ENCODE results near the gene TOMM7. TPM values are rescaled to one million over a fixed set of nuclear protein-coding genes. Genes with fewer than 3 reads are reported as not detected.

The TOMM7 gene
- total and polyA plus RNA-seq, 2 donors, result 291 to 377 TPM

DNA sequence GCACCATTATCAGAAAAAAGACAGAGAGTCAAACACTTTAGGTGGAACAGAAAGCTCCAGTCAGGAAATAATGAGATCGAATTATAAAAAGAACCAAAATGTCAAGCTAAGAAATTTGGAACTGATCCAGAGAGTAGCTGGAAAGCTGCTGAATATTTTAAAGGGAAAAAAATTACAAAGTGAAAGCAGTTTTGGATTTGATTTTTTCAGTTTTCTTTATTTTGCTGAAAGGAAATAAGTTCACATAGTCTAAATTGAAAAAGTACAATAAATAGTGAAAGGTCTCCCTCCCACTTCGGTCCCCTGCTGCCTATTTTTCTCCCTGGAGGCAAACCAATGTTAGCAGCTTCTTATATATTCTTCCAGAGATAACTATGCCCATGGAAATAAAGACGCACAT, 11.3 kb upstream of the TOMM7 start:
- WGBS, result 46% methylated on average over 3 of the region's 3 CpGs
- H3K4me1 ChIP-seq (ENCODE audit: control insufficient read depth in 2 of 2, insufficient read depth in 2 of 2, low read length in 2 of 2), result no peaks in the 10 kb centered on the region
- no peaks in the 10 kb centered on the region for H3K9me3 ChIP-seq (ENCODE audit: control insufficient read depth in 2 of 2, insufficient read depth in 1 of 2, low read length in 1 of 2)
- H3K36me3 ChIP-seq (ENCODE audit: control insufficient read depth in 2 of 2, insufficient read depth in 2 of 2, low read length in 1 of 2), result no peaks in the 10 kb centered on the region
- DNase-seq (ENCODE audit: low read depth in 6 of 9, low spot score in 9 of 9), result no peak
- H3K27ac ChIP-seq (ENCODE audit: low read depth in 1 of 2, low read length in 1 of 2), result no peak overlapping the region
- no peak overlapping the region for H3K4me3 ChIP-seq (ENCODE audit: low read length in 2 of 2)
- no peaks in the 10 kb centered on the region for H3K27me3 ChIP-seq (ENCODE audit: control insufficient read depth in 2 of 2, insufficient read depth in 1 of 2, low read length in 1 of 2)

DNA sequence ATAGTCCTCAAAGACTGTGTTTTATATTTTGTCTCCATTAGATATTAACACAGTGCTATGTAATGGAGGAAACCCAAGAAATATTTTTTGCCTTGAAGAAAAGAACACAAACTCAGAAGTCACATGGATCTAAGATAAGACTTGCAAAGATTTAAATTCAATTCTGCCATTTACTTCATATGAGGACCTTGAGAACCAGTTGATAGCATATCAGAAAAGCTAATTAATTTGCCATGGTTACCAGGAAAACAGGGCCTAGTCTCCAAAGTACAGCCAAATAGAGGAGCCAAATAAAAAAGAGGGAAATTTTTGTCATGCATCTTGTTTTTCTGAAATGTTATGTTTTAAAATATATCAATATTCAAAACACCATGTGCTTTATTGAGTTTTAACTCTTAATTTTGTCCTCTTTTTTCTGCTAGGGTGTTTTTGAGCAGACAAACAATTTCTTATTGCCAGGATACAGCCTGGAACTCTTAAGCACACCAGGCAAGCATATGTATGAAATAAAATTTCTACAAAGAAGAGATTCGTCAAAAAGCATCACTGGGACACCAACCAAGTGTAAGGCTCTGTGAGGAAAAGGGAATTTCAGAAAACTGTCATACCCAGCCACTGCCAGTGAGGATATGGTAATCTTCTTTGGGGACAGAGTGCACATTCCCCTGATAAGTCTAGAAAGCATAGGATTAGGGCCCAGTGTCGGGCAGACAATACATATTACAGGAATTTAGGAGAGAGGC, 10.6 kb upstream of the TOMM7 start:
- no peaks in the 10 kb centered on the region for H3K27me3 ChIP-seq (ENCODE audit: control insufficient read depth in 2 of 2, insufficient read depth in 1 of 2, low read length in 1 of 2)
- H3K36me3 ChIP-seq (ENCODE audit: control insufficient read depth in 2 of 2, insufficient read depth in 2 of 2, low read length in 1 of 2), result no peaks in the 10 kb centered on the region
- H3K4me1 ChIP-seq (ENCODE audit: control insufficient read depth in 2 of 2, insufficient read depth in 2 of 2, low read length in 2 of 2), result no peaks in the 10 kb centered on the region
- H3K9me3 ChIP-seq (ENCODE audit: control insufficient read depth in 2 of 2, insufficient read depth in 1 of 2, low read length in 1 of 2), result no peaks in the 10 kb centered on the region
- no peak for DNase-seq (ENCODE audit: low read depth in 6 of 9, low spot score in 9 of 9)
- H3K4me3 ChIP-seq (ENCODE audit: low read length in 2 of 2), result no peak overlapping the region
- 94% methylated on average over 2 of the region's 2 CpGs for WGBS
- no peak overlapping the region for H3K27ac ChIP-seq (ENCODE audit: low read depth in 1 of 2, low read length in 1 of 2)

DNA sequence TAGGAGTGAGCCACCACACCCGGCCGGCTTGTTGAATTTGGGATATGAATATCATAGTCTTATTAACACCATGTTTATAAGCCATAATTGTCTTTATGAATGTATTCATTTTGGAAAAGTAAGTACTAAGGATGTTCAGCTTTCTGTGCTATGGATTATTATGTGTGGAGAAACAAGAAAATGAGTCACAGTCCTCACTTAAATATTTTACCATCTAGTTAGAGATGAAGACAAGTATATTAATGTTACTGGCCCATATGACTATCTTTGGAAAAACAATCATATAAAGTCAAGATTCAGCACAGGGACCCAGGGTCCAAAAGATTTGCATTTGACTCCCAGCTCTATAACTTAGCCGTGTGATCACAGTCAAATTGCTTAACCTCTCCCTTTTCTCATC, 9.8 kb upstream of the TOMM7 start:
- H3K4me3 ChIP-seq (ENCODE audit: low read length in 2 of 2), result no peak overlapping the region
- peaks cover 0 to 2% of the 10 kb centered on the region in 2 donors for H3K27me3 ChIP-seq (ENCODE audit: control insufficient read depth in 2 of 2, insufficient read depth in 1 of 2, low read length in 1 of 2)
- no peak overlapping the region for H3K27ac ChIP-seq (ENCODE audit: low read depth in 1 of 2, low read length in 1 of 2)
- no peak for DNase-seq (ENCODE audit: low read depth in 6 of 9, low spot score in 9 of 9)
- 98% methylated on average over 3 of the region's 3 CpGs for WGBS
- no peaks in the 10 kb centered on the region for H3K4me1 ChIP-seq (ENCODE audit: control insufficient read depth in 2 of 2, insufficient read depth in 2 of 2, low read length in 2 of 2)
- H3K9me3 ChIP-seq (ENCODE audit: control insufficient read depth in 2 of 2, insufficient read depth in 1 of 2, low read length in 1 of 2), result no peaks in the 10 kb centered on the region
- no peaks in the 10 kb centered on the region for H3K36me3 ChIP-seq (ENCODE audit: control insufficient read depth in 2 of 2, insufficient read depth in 2 of 2, low read length in 1 of 2)

DNA sequence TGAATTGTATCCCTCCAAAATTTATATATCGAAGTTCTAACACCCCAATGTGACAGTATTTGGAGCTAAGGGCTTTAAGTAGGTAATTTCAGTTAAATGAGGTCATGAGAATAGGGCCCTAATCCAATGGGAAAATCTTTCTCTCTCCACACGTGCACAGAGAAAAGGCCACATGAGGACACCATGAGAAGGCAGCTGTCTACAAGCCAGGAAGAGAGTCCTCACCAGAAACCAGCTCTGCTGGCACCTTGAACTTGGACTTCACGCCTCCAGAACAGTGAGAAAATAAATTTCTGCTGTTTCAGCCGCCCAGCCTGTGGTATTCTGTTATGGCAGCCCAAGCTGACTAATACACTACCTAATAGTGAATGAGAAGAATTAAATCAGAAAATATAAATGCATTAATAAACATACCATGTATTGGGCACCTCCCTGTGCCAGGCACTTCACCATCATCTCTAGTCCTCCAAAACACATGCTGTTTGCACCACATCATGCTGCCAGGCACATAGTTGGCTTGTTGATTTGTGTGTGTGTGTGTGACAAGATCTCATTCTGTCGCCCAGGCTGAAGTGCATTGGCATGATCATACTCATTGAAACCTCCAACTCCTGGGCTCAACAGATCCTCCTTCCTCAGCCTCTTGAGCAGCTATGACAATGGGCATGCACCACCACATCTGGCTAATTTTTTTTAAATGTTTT, 9.1 kb upstream of the TOMM7 start:
- H3K27me3 ChIP-seq (ENCODE audit: control insufficient read depth in 2 of 2, insufficient read depth in 1 of 2, low read length in 1 of 2), result peaks cover 0 to 2% of the 10 kb centered on the region in 2 donors
- WGBS, result 96% methylated on average over 5 of the region's 5 CpGs
- no peak overlapping the region for H3K4me3 ChIP-seq (ENCODE audit: low read length in 2 of 2)
- H3K36me3 ChIP-seq (ENCODE audit: control insufficient read depth in 2 of 2, insufficient read depth in 2 of 2, low read length in 1 of 2), result no peaks in the 10 kb centered on the region
- DNase-seq (ENCODE audit: low read depth in 6 of 9, low spot score in 9 of 9), result no peak
- H3K27ac ChIP-seq (ENCODE audit: low read depth in 1 of 2, low read length in 1 of 2), result no peak overlapping the region
- H3K4me1 ChIP-seq (ENCODE audit: control insufficient read depth in 2 of 2, insufficient read depth in 2 of 2, low read length in 2 of 2), result no peaks in the 10 kb centered on the region
- H3K9me3 ChIP-seq (ENCODE audit: control insufficient read depth in 2 of 2, insufficient read depth in 1 of 2, low read length in 1 of 2), result no peaks in the 10 kb centered on the region

DNA sequence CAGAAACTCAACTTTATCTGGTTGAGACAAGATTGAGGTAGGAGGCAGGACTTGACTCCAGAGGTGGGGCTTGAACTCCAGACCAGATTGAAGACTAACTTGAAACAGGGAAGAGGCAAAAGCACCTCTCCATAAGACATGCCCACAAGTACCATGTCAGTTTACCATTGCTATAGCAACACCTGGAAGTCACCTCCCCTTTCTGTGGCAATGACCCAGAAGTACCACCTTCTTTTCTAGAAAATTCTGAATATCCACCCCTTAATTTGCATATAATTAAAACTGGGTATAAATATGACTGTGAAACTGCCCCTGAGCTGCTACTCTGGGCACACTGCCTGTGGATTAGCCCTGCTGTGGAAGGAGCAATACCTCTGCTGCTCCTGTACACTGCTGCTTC, 4.9 kb upstream of the TOMM7 start:
- Histone ChIP-seq H3K4me3 (ENCODE audit: low read length in 2 of 2) (no peak overlapping the region), H3K9me3 (ENCODE audit: control insufficient read depth in 2 of 2, insufficient read depth in 1 of 2, low read length in 1 of 2) (peaks cover 0 to 5% of the 10 kb centered on the region in 2 donors), H3K4me1 (ENCODE audit: control insufficient read depth in 2 of 2, insufficient read depth in 2 of 2, low read length in 2 of 2) (peaks cover 5 to 6% of the 10 kb centered on the region in 2 donors), H3K27me3 (ENCODE audit: control insufficient read depth in 2 of 2, insufficient read depth in 1 of 2, low read length in 1 of 2) (peaks cover 0 to 9% of the 10 kb centered on the region in 2 donors), H3K27ac (ENCODE audit: low read depth in 1 of 2, low read length in 1 of 2) (no peak overlapping the region), H3K36me3 (ENCODE audit: control insufficient read depth in 2 of 2, insufficient read depth in 2 of 2, low read length in 1 of 2) (no peaks in the 10 kb centered on the region)
- no peak for DNase-seq (ENCODE audit: low read depth in 6 of 9, low spot score in 9 of 9)

DNA sequence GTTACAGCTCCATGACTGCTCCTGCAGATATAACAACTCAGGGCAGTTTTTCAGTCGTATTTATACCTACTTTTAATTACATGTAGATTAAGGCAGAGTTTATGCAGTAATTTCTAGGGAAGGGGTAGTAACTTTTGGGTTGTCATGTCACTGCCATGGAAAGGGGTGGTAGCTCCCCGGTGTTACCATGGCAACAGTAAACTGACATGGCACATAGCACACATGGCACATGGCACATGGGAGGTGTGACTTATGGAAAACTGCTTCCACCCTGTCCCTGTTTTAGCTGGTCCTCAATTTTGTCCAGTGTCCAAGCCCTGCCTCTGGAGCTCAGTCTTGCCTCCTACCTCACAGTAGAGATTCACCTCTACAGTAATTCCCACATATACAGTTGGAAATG, 3.9 kb upstream of the TOMM7 start:
- no peaks in the 10 kb centered on the region for H3K36me3 ChIP-seq (ENCODE audit: control insufficient read depth in 2 of 2, insufficient read depth in 2 of 2, low read length in 1 of 2)
- no peak overlapping the region for H3K4me3 ChIP-seq (ENCODE audit: low read length in 2 of 2)
- peaks cover 0 to 9% of the 10 kb centered on the region in 2 donors for H3K27me3 ChIP-seq (ENCODE audit: control insufficient read depth in 2 of 2, insufficient read depth in 1 of 2, low read length in 1 of 2)
- H3K9me3 ChIP-seq (ENCODE audit: control insufficient read depth in 2 of 2, insufficient read depth in 1 of 2, low read length in 1 of 2), result peaks cover 0 to 5% of the 10 kb centered on the region in 2 donors
- 92% methylated on average over 2 of the region's 2 CpGs for WGBS
- H3K27ac ChIP-seq (ENCODE audit: low read depth in 1 of 2, low read length in 1 of 2), result no peak overlapping the region
- no peak for DNase-seq (ENCODE audit: low read depth in 6 of 9, low spot score in 9 of 9)
- H3K4me1 ChIP-seq (ENCODE audit: control insufficient read depth in 2 of 2, insufficient read depth in 2 of 2, low read length in 2 of 2), result peaks cover 6 to 11% of the 10 kb centered on the region in 2 donors

DNA sequence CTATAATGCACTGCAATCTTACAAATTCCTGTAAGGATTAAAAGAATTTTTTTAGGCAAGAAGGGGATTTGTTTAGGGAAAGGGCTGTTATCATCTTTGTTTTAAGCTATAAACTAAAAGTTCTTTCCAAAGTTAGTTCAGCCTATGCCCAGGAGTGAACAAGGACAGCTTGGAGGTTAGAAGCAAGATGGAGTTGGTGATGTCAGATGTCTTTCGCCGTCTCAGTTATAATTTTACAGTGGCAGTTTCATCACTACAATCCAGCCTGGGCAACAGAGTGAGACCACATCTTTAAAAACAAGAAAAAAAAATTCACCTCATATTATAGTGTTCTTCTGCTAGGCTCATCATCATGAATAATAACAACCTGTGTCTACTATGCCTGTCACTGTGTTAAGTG, 2.1 kb upstream of the TOMM7 start:
- no peak overlapping the region for H3K27ac ChIP-seq (ENCODE audit: low read depth in 1 of 2, low read length in 1 of 2)
- WGBS, result 95% methylated on average over 2 of the region's 2 CpGs
- no peaks in the 10 kb centered on the region for H3K36me3 ChIP-seq (ENCODE audit: control insufficient read depth in 2 of 2, insufficient read depth in 2 of 2, low read length in 1 of 2)
- peaks cover 0 to 5% of the 10 kb centered on the region in 2 donors for H3K9me3 ChIP-seq (ENCODE audit: control insufficient read depth in 2 of 2, insufficient read depth in 1 of 2, low read length in 1 of 2)
- no peak overlapping the region for H3K4me3 ChIP-seq (ENCODE audit: low read length in 2 of 2)
- peaks cover 13 to 15% of the 10 kb centered on the region in 2 donors for H3K4me1 ChIP-seq (ENCODE audit: control insufficient read depth in 2 of 2, insufficient read depth in 2 of 2, low read length in 2 of 2)
- no peak for DNase-seq (ENCODE audit: low read depth in 6 of 9, low spot score in 9 of 9)
- peaks cover 0 to 9% of the 10 kb centered on the region in 2 donors for H3K27me3 ChIP-seq (ENCODE audit: control insufficient read depth in 2 of 2, insufficient read depth in 1 of 2, low read length in 1 of 2)

DNA sequence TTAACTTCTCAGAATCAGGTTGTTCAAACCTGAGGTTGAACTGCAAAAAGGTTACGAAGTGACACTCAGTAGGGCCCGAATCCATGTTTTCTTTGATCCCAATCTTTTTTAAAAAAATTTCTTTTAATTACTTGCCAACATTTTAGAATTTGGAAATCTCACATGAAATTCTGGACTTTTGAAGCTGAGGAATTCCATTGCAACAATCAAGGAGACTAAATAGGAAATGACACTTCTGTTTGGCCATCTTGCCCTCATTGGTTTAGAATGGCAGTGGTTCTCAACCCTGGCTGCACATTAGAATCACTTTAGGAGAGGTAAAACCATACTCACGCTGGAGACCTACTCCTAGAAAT, 471 bp upstream of the TOMM7 start:
- no peak for DNase-seq (ENCODE audit: low read depth in 6 of 9, low spot score in 9 of 9)
- peaks cover 0 to 9% of the 10 kb centered on the region in 2 donors for H3K27me3 ChIP-seq (ENCODE audit: control insufficient read depth in 2 of 2, insufficient read depth in 1 of 2, low read length in 1 of 2)
- H3K27ac ChIP-seq (ENCODE audit: low read depth in 1 of 2, low read length in 1 of 2), result no peak overlapping the region
- peaks cover 0 to 5% of the 10 kb centered on the region in 2 donors for H3K9me3 ChIP-seq (ENCODE audit: control insufficient read depth in 2 of 2, insufficient read depth in 1 of 2, low read length in 1 of 2)
- H3K36me3 ChIP-seq (ENCODE audit: control insufficient read depth in 2 of 2, insufficient read depth in 2 of 2, low read length in 1 of 2), result no peaks in the 10 kb centered on the region
- H3K4me1 ChIP-seq (ENCODE audit: control insufficient read depth in 2 of 2, insufficient read depth in 2 of 2, low read length in 2 of 2), result peaks cover 13 to 15% of the 10 kb centered on the region in 2 donors
- H3K4me3 ChIP-seq (ENCODE audit: low read length in 2 of 2), result peak overlapping the region; percentile 62 to 91
- 63% methylated on average over 3 of the region's 3 CpGs for WGBS

DNA sequence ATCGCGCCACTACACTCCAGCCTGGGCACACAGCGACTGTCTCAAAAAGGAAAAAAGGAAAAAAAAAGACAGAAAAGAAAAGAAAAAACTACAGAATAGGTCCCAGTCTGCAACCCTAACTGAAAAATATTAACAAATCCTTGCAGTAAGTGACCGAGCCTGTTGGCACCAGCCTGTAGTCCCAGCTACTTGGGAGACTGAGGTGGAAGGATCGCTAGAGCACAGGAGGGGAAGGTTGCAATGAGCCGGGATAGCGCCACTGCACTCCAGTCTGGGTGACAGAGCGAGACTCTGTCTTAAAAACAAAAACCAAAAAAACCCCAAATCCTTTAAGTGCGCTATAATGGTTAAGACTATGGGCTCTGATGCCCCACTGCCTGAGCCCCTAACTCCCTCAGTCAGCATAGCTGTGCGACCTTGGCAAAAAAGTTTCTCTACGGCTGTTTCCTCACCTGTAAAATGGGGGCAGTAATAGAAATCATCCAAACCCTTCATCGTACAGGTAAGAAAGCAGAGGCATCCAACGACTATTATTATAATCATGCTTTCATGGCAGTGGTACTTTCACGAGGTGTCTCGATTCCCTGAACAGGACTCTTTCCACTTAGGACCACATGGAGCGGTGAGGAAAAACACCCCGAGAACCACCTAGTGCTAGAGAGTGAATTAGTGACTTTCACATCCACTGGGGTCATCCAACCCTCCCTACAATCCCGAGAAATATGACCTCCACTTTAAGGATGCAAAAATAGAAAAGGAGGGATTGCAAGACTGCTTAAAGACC, 755 bp downstream of the TOMM7 start:
- Histone ChIP-seq H3K27ac (ENCODE audit: low read depth in 1 of 2, low read length in 1 of 2) (peak overlapping the region in 1 of 2 donors; percentile 56), H3K9me3 (ENCODE audit: control insufficient read depth in 2 of 2, insufficient read depth in 1 of 2, low read length in 1 of 2) (peaks cover 0 to 5% of the 10 kb centered on the region in 2 donors), H3K36me3 (ENCODE audit: control insufficient read depth in 2 of 2, insufficient read depth in 2 of 2, low read length in 1 of 2) (peaks cover 0 to 3% of the 10 kb centered on the region in 2 donors), H3K4me3 (ENCODE audit: low read length in 2 of 2) (peak overlapping the region; percentile 62 to 91), H3K4me1 (ENCODE audit: control insufficient read depth in 2 of 2, insufficient read depth in 2 of 2, low read length in 2 of 2) (peaks cover 13 to 15% of the 10 kb centered on the region in 2 donors), H3K27me3 (ENCODE audit: control insufficient read depth in 2 of 2, insufficient read depth in 1 of 2, low read length in 1 of 2) (peaks cover 0 to 7% of the 10 kb centered on the region in 2 donors)
- peak in 4 of 9 donors; percentile 11 to 45 (median 25) for DNase-seq (ENCODE audit: low read depth in 6 of 9, low spot score in 9 of 9)
- 13% methylated on average over 18 of the region's 18 CpGs for WGBS
